8988T (cell line): Measurements from ENCODE around the gene CDC14B.
"Not testable (repeated sequence)": the region's sequence is repeated elsewhere in the genome, so short reads cannot be mapped to it uniquely, and the experiment has no call there.

Experiments
- DNase-seq: peaks from one replicate; pipeline ENCODE4 v3.0.0; 2011

CDC14B gene

GRCh38 chr9:96619491-96620180 is at the start of gene CDC14B:
Gene CDC14B (minus strand): TSS chr9:96619843. CDS start chr9:96619378, 465 bp downstream.
- DNase-seq, result peak; percentile 81

DNA sequence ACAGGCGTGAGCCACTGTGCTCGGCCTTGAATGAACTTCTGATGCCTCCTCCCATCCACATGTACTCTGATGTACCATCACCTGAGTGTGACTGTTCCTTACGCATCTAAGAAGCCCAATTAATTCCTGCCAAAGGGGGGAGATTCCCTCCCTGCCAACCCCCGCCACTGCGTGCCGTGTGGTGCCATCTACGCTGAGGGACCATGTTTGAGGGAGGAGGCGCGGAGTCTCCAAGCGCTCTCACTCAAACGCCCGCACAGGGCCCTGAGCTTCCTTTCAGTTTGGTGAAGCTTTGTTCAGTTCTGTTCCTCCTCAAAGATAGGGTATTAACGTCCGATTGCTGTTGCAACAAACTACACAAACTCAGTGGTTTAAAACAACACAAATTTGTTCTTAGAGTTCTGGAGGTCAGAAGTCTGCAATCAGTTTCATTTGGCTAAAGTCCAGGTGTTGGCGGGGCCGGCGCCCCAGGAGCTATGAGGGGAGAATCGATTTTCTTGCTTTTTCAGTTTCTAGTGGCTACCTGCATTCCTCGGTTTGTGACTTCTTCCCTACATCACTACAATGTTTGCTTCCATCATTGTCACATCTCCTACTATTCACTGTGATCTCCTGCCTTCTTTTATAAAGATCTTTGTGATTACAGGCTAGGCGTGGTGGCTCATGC is 49.4 kb upstream of the CDC14B start:
- no peak for DNase-seq

GRCh38 chr9:96667363-96667728 is 47.7 kb upstream of the CDC14B start:
- no peak for DNase-seq

DNA sequence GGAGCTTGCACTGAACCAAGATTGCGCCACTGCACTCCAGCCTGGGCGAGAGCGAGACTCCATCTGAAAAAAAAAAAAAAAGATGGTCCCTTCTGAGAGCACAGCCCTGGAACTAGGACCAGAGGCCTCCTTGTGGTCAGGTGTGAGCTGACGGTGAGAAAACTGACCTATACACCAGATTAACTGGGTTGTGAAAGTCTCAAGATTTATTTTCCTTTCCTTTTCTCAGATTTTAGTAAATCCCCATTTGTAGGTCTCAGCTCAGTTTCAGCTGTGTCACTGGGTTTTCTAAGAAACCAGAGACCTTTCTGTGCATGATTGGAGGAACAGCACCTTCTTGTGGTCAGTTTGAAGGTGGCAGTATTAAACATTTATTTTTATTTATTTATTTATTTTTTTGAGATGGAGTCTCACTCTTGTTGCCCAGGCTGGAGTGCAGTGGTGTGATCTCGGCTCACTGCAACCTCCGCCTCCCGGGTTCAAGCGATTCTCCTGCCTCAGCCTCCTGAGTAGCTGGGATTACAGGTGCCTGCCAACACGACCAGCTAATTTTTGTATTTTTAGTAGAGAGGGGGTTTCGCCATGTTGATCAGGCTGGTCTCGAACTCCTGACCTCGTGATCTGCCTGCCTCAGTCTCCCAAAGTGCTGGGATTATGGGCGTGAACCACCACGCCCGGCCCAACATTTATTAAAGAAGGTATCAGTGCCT is 47.2 kb upstream of the CDC14B start:
- DNase-seq, result not testable (repeated sequence)

- no peak for DNase-seq
These were observed 46.1 kb upstream of the CDC14B start for GRCh38 chr9:96665789-96666188.

- no peak for DNase-seq
These were observed 44.0 kb upstream of the CDC14B start for GRCh38 chr9:96663506-96664120.

GRCh38 chr9:96661711-96662110 is 42.1 kb upstream of the CDC14B start:
- DNase-seq, result no peak

DNA sequence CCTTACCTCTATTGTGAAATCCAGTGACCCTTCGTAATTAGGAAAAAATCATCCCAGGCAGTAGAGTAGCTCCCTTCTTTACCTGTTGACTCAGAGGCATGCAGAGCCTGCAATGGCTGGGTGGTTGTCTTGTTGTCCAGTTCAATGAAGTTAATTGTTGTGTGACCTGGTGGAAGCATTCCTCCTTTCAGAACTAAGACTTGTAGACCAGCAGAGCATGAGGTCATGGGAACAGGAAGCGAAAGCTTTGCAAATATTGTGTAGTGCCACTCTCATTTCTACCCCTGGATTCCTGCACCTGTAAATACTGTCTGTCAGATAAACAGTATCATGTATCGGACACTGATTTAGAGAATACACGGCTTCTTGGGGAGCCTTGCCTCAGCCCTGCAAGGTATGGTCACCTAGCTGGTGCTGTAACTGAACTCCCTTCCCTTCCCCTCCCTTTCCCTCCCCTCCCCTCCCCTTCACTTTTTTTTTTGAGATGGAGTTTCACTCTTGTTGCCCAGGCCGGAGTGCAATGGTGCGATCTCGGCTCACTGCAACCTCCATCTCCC is 41.1 kb upstream of the CDC14B start:
- no peak for DNase-seq

DNA sequence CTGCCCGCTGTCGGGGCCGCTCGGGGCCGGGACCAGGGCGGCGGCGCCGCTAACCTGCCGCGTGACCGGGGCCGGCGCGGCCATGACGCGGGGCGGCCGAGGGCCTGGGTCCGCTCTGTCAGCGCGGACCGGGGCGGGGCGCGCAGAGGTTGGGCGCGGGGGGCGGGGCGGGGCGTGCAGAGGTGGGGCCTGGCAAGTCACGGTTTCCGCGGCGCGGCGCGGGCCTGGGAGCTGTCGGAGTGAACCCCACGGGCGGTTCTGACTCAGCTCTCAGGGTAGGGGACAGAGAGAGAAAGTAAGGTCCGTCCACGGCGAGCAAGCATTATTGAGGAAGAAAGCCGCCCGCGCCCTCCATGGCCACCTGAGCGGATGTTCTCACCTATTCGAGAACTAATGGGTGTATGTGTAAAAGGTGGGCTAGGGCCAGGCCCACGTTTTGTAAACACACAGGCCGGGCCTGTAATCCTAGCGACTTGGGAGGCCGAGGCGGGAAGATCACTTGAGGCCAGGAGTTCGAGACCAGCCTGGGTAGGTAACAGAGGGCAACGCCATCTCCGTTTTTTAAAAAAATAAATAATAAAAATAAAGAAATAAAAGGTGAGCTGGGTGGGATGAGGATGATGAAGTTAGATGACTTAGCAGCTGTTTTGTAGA is 35.7 kb upstream of the CDC14B start, which contains the start of gene PRXL2C:
Gene PRXL2C (minus strand): TSS at position 120 of the 654 bp plus-strand sequence. CDS start 36 bp downstream, at position 84.
- peak; percentile 50 for DNase-seq

GRCh38 chr9:96654450-96655197 is 35.0 kb upstream of the CDC14B start:
- DNase-seq, result peak; percentile 62

DNA sequence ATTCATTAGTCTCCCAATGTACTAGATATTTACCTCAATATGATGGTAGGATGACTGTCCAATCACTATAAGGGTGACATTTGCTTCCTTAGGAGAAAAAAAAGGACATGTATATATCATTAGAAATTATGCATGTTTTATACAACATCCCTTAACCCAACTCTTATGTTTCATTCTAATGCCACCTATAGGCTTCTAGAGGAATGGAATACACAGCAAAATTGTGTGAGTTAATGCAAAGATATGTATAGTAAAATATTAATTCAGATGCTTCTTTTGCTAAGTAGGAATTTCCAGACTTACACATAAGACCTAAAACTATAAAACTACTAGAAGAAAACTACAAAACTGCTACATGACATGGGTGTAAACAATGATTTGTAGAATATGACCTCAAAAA is 32.0 kb upstream of the CDC14B start:
- no peak for DNase-seq

GRCh38 chr9:96649620-96650324 is 30.1 kb upstream of the CDC14B start:
- no peak for DNase-seq

DNA sequence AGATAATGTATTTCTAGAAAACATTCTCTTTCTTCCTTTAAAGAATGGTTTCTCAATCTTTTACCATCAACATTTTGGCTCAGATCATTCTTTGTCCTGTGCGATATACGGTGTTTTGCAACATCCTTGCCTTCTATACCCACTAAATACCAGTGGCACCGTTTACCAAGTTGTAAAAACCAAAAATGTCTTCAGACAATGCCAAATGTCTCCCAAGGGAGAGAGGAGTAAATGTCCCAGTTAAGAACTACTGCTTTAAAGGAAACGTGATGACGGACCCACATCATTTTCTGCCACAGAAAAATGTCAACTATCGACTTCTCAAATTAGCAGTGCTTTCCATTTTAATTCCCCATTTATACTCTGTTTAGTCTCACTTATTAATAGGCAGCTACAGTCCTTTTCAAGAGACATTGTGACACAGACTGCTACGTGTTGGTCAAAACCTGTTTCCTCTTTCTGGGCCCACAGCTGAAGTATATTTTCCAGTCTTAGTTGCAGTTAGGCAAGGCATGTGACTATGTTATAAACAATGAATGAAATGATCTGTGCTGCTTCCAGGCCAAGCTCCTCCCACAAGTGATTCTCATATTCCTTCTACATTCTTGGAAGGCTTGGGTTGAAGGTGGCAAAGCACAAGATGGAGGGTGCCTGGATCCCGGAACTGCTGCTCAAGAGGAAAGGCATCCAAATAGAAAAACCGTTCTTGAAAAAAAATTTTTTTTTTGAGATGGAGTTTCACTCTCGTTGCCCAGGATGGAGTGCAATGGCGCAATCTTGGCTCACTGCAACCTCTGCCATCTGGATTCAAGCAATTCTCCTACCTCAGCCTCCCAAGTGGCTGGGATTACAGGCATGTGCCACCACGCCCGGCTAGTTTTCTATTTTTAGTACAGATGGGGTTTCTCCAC is 26.7 kb upstream of the CDC14B start:
- DNase-seq, result no peak

GRCh38 chr9:96644137-96644536 is 24.5 kb upstream of the CDC14B start:
- no peak for DNase-seq

DNA sequence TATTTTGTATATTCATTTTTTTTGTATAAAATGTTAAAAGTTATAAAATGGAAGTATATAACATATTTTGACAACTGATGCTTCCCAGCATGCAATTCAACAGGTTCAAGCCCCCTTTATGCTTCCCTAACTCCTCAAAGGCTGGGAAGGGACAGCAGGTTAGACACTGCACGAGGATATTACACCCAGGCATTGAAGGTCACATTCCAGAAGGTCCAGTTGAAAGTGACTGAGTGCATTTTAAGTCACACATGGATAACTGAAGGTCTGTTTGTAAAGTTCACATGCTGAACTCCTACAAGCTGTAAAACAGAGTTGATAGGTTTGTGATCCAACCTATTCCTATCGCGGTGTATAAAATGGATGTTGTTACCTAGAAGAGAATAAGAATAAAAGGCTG is 21.9 kb upstream of the CDC14B start:
- DNase-seq, result no peak

- no peak for DNase-seq
These were observed 19.1 kb upstream of the CDC14B start for GRCh38 chr9:96638606-96639364.

DNA sequence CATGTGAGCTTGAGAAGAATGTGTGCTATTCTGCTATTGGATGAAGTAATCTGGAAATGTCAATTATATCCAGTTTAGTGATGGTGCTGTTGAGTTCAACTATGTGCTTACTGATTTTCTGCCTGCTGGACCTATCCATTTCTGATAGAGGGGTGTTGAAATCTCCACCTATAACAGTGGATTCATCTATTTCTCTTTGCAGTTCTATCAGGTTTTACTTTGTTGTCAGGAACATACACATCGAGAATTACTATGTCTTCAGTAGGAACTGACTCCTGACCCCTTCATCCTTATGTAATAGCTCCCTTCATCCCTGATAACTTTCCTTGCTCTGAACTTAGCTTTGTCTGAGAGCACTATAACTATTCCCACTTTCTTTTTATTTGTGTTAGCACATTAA is 16.7 kb upstream of the CDC14B start:
- no peak for DNase-seq

DNA sequence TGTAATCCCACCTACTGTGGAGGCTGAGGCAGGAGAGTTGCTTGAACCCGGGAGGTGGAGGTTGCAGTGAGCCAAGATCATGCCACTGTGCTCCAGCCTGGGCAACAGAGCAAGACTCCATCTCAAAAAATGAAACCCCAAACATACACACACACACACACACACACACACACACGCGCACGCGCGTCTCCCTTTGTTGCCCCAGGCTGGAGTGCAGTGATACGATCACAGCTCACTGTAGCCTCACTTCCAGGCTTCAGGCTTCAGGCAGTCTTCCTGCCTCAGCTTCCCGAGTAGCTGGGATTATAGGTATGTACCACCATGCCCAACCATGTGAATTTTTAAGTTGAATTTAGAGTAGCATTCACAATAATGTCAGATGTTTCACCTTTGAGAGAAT is 13.9 kb upstream of the CDC14B start:
- not testable (repeated sequence) for DNase-seq

GRCh38 chr9:96626912-96627311 is 7.3 kb upstream of the CDC14B start:
- no peak for DNase-seq
